Cardiac muscle cell (in vitro differentiated cells and primary cell): Measurements from ENCODE around the gene SERINC1. TPM values are rescaled to one million over a fixed set of nuclear protein-coding genes. Genes with fewer than 3 reads are reported as not detected.
A peak's percentile ranks its signal among the peaks of the same experiment; 100 is the strongest.

Experiments used
- DNase-seq, 2 donors: peaks; one replicate each; pipeline versions ENCODE4 v3.0.0 to v3.0.0-alpha.2; 2010 to 2017; ENCODE audit warnings: low read depth in 1 of 2, low spot score in 1 of 2
- H3K27ac ChIP-seq: fragments of 200-600 bp; sonication (generic); 2 replicates; pipeline ENCODE4 v1.5.1; 2016
- H3K27me3 ChIP-seq: fragments of 200-600 bp; sonication (generic); 2 replicates; pipeline ENCODE4 v1.6.0; 2016; ENCODE audit warnings: control low read depth
- H3K36me3 ChIP-seq: fragments of 200-600 bp; sonication (generic); 2 replicates; pipeline ENCODE4 v1.5.1; 2016; ENCODE audit warnings: control low read depth
- H3K4me1 ChIP-seq: fragments of 200-600 bp; sonication (generic); 2 replicates; pipeline ENCODE4 v1.8.1; 2017; ENCODE audit warnings: low read depth, mild to moderate bottlenecking, mixed run types
- H3K4me3 ChIP-seq: fragments of 200-600 bp; sonication (generic); 2 replicates; pipeline ENCODE4 v1.5.1; 2016; ENCODE audit warnings: mild to moderate bottlenecking
- H3K9me3 ChIP-seq: fragments of 200-600 bp; sonication (generic); 2 replicates; pipeline ENCODE4 v1.5.1; 2017; ENCODE audit warnings: low read depth, mild to moderate bottlenecking, control low read depth
- polyA plus RNA-seq: library from polyadenylated mRNA; unstranded; fragments of >200 nt; fragmentation: Nextera tagmentation; extraction: Ambion mirVana; gene quantifications from 2 replicates; pipeline ENCODE4 v1.2.1, GENCODE V29; 2016
- total RNA-seq: library from RNA; depleted of rRNA; stranded (reverse); fragments of >200 nt; gene quantifications from 2 replicates; pipeline ENCODE4 v1.2.3, GENCODE V29; 2016
- TF ChIP-seq, protein P1 (sequence below): IDR thresholded peaks from 2 replicates; pipeline ENCODE4 v1.5.1; 2012; ENCODE audit warnings: low read depth, mild to moderate bottlenecking, low read length

SERINC1 gene
- total and polyA plus RNA-seq, 2 experiments from 2014 or later, result 91.5 to 140 TPM

DNA sequence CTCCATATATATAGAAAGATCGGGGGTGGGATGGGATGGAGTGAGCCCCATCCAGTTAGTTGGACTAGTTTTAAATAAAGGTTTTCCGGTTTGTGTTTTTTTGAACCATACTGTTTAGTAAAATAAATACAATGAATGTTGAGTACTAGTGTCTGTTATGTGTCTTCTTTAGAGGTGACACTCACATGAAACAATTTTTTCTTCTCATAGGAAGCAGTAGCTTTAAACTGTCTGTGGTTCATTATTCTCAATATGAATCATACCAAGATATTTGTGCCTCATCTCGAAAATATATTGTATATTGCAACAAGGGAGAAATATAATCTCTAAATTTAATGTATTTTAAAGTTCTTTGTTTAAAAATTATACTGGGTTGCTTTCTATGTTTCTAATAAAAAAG, 38.8 kb downstream of the SERINC1 start:
- Histone ChIP-seq H3K27me3 (no peaks in the 10 kb centered on the region), H3K9me3 (no peaks in the 10 kb centered on the region), H3K36me3 (peaks cover 65% of the 10 kb centered on the region), H3K27ac (no peak overlapping the region), H3K4me3 (no peak overlapping the region), H3K4me1 (no peaks in the 10 kb centered on the region)
- TF ChIP-seq, protein P1, sequence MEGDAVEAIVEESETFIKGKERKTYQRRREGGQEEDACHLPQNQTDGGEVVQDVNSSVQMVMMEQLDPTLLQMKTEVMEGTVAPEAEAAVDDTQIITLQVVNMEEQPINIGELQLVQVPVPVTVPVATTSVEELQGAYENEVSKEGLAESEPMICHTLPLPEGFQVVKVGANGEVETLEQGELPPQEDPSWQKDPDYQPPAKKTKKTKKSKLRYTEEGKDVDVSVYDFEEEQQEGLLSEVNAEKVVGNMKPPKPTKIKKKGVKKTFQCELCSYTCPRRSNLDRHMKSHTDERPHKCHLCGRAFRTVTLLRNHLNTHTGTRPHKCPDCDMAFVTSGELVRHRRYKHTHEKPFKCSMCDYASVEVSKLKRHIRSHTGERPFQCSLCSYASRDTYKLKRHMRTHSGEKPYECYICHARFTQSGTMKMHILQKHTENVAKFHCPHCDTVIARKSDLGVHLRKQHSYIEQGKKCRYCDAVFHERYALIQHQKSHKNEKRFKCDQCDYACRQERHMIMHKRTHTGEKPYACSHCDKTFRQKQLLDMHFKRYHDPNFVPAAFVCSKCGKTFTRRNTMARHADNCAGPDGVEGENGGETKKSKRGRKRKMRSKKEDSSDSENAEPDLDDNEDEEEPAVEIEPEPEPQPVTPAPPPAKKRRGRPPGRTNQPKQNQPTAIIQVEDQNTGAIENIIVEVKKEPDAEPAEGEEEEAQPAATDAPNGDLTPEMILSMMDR, result no peak
- no peak for DNase-seq

DNA sequence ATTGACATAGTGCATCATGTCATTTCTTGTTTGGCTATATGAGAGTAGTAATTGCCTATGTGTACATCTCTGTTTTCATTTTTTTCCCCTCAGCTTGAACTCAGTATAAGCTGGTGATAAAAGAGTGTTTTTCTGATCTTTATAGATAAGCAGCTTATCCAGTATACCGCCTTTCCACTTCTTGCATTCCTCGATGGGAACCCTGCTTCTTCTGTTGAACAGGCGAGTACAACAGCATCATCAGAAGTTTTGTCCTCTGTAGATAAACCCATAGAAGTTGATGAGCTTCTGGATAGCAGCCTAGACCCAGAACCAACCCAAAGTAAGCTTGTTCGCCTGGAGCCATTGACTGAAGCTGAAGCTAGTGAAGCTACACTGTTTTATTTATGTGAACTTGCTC, 39.8 kb downstream of the SERINC1 start:
- no peaks in the 10 kb centered on the region for H3K4me1 ChIP-seq
- no peak overlapping the region for H3K4me3 ChIP-seq
- no peaks in the 10 kb centered on the region for H3K9me3 ChIP-seq
- no peaks in the 10 kb centered on the region for H3K27me3 ChIP-seq
- peaks cover 68% of the 10 kb centered on the region for H3K36me3 ChIP-seq
- no peak for DNase-seq
- TF ChIP-seq, protein P1, result no peak
- H3K27ac ChIP-seq, result no peak overlapping the region

DNA sequence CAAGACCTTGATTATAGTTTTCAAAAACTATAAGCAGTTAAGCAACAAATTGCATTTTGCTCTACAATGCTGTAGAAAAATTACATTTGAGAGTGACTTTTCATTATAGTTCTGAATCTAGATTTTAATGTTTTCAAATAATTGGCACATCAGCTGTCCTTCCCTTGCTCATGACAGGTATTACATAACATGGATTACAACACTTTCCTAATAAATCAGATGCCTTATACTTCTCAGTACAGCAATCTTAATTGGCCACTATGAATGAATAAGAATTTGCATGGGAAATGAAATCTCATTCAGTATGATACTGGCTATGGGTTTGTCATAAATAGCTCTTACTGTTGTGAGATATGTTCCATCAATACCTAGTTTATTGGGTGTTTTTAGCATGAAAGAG, 42.3 kb downstream of the SERINC1 start:
- TF ChIP-seq, protein P1, result no peak
- peak in 1 of 2 donors; percentile 6 for DNase-seq
- Histone ChIP-seq H3K36me3 (peaks cover 84% of the 10 kb centered on the region), H3K4me3 (no peak overlapping the region), H3K4me1 (no peaks in the 10 kb centered on the region), H3K27ac (no peak overlapping the region), H3K9me3 (no peaks in the 10 kb centered on the region), H3K27me3 (no peaks in the 10 kb centered on the region)

DNA sequence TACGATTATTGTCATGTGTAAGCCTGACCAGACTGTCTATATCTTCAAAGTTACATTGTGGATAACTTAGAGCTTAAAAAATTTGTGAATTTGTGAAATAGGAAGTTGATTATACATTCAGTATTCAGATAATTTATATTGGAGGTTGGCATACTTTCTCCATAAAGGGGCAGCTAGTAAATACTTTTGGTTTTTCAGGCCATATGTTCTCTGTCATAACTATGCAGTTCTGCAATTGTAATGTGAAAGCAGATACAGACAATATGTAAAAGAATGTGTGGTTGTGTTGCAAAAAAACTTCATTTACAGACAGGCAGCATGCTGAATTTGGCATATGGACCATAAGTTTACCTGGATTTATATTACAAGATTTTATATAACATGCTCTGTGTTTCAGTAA, 42.8 kb downstream of the SERINC1 start:
- peak in 1 of 2 donors; percentile 28 for DNase-seq
- H3K9me3 ChIP-seq, result no peaks in the 10 kb centered on the region
- H3K36me3 ChIP-seq, result peaks cover 85% of the 10 kb centered on the region

DNA sequence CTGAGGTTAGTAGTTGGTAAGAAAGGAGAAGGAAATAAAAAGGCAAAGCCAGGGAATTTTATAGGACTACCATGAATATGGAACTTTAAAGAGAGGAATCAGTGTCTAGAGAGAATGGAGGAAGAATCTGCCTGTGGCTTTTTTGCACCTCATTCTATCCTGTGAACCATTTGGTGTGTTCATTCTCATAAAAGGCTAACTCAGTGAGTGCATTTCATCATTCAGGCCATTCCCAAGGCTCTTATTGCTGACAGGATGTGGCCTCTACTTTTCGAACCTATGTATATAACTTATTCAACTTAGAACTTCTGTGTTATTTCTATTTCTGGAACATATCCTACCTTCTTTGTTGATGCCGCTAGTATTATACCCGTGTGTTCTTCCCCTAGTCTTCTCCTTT, 45.0 kb downstream of the SERINC1 start:
- peaks cover 85% of the 10 kb centered on the region for H3K36me3 ChIP-seq

More for the DNA sequence above, 42.8 kb downstream of the SERINC1 start:
- Histone ChIP-seq H3K4me3 (no peak overlapping the region), H3K4me1 (no peaks in the 10 kb centered on the region), H3K27me3 (no peaks in the 10 kb centered on the region), H3K27ac (no peak overlapping the region)
- TF ChIP-seq, protein P1, result no peak

More for the DNA sequence above, 45.0 kb downstream of the SERINC1 start:
- Histone ChIP-seq H3K27me3 (no peaks in the 10 kb centered on the region), H3K9me3 (no peaks in the 10 kb centered on the region), H3K4me3 (no peak overlapping the region), H3K27ac (peak overlapping the region; percentile 8), H3K4me1 (no peaks in the 10 kb centered on the region)
- no peak for DNase-seq
- TF ChIP-seq, protein P1, result no peak
